ENCODE data around the gene MAPK13. TPM values are rescaled to one million over a fixed set of nuclear protein-coding genes. Genes with fewer than 3 reads are reported as not detected.
"Not testable (repeated sequence)": the region's sequence is repeated elsewhere in the genome, so short reads cannot be mapped to it uniquely, and the experiment has no call there.

Gene MAPK13
- total RNA-seq, result 0.48 to 1.0 TPM (median 0.97 TPM) in 3 replicates
- long read RNA-seq, result 0 reads

GRCh38 chr6:36129941-36130666 lies at the start of gene MAPK13:
Gene MAPK13, plus strand, starts transcription at chr6:36130513. Its CDS starts 70 bp downstream, at chr6:36130583.
- TF ChIP-seq, protein P1, sequence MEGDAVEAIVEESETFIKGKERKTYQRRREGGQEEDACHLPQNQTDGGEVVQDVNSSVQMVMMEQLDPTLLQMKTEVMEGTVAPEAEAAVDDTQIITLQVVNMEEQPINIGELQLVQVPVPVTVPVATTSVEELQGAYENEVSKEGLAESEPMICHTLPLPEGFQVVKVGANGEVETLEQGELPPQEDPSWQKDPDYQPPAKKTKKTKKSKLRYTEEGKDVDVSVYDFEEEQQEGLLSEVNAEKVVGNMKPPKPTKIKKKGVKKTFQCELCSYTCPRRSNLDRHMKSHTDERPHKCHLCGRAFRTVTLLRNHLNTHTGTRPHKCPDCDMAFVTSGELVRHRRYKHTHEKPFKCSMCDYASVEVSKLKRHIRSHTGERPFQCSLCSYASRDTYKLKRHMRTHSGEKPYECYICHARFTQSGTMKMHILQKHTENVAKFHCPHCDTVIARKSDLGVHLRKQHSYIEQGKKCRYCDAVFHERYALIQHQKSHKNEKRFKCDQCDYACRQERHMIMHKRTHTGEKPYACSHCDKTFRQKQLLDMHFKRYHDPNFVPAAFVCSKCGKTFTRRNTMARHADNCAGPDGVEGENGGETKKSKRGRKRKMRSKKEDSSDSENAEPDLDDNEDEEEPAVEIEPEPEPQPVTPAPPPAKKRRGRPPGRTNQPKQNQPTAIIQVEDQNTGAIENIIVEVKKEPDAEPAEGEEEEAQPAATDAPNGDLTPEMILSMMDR (IDR thresholded peaks at IDR 0.05), result no peak
- Mint-ChIP-seq H3K4me1 (ENCODE audit: low read depth) (peaks cover 22% of the 10 kb centered on the region), H3K27ac (ENCODE audit: unreplicated experiment) (no peak within 1 kb of the TSS), H3K36me3 (ENCODE audit: low read depth) (no peaks in the 10 kb centered on the region), H3K27me3 (ENCODE audit: low read depth) (no peaks in the 10 kb centered on the region), H3K4me3 (ENCODE audit: unreplicated experiment) (peak within 1 kb of the TSS; percentile 21), H3K9me3 (ENCODE audit: low read depth) (no peaks in the 10 kb centered on the region)
- DNase-seq (ENCODE audit: low spot score), result no peak

DNA sequence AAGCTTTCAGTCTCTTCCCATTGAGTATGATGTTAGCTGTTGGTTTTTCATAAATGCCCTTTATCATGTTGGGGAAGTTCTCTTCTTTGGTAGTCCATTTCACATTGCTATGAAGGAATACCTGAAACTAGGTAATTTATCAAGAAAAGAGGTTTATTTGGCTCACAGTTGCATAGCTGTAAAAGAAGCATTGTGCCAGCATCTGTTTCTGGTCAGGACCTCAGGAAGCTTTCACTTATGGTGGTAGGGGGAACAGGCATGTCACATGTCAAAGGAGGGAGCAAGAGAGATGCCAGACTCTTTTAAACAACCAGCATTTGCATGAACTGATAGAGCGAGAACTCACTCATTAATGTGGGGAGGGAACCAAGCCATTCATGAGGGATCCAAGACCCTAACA lies 48.0 kb upstream of the MAPK13 start:
- Mint-ChIP-seq H3K27ac (ENCODE audit: unreplicated experiment) (no peak overlapping the region), H3K27me3 (ENCODE audit: low read depth) (no peaks in the 10 kb centered on the region), H3K9me3 (ENCODE audit: low read depth) (peaks cover 29% of the 10 kb centered on the region), H3K4me3 (ENCODE audit: unreplicated experiment) (no peak overlapping the region), H3K4me1 (ENCODE audit: low read depth) (peaks cover 5% of the 10 kb centered on the region), H3K36me3 (ENCODE audit: low read depth) (peaks cover 59% of the 10 kb centered on the region)
- TF ChIP-seq, protein P1 (IDR thresholded peaks at IDR 0.05), result no peak
- DNase-seq (ENCODE audit: low spot score), result no peak

- TF ChIP-seq, protein P1 (IDR thresholded peaks at IDR 0.05), result no peak
- Mint-ChIP-seq H3K27ac (ENCODE audit: unreplicated experiment) (no peak overlapping the region), H3K4me1 (ENCODE audit: low read depth) (peaks cover 5% of the 10 kb centered on the region), H3K27me3 (ENCODE audit: low read depth) (no peaks in the 10 kb centered on the region), H3K4me3 (ENCODE audit: unreplicated experiment) (no peak overlapping the region), H3K36me3 (ENCODE audit: low read depth) (peaks cover 61% of the 10 kb centered on the region), H3K9me3 (ENCODE audit: low read depth) (peaks cover 37% of the 10 kb centered on the region)
- DNase-seq (ENCODE audit: low spot score), result no peak
Observed at GRCh38 chr6:36083446-36083845, 46.9 kb upstream of the MAPK13 start.

DNA sequence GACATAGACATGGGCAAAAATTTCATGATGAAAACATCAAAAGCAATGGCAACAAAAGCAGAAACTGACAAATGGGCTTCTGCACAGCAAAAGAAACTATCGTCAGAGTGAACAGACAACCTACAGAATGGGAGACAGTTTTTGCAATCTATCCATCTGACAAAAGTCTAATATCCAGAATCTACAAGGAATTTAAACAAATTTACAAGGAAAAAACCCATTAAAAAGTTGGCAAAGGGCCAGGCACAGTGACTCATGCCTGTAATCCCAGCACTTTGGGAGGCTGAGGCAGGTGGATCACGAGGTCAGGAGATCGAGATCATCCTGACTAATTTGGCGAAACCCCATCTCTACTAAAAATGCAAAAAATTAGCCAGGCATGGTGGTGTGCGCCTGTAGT lies 42.1 kb upstream of the MAPK13 start:
- H3K4me3 Mint-ChIP-seq (ENCODE audit: unreplicated experiment); H3K4me1 Mint-ChIP-seq (ENCODE audit: low read depth); H3K27me3 Mint-ChIP-seq (ENCODE audit: low read depth); DNase-seq (ENCODE audit: low spot score); H3K27ac Mint-ChIP-seq (ENCODE audit: unreplicated experiment): not testable (repeated sequence)
- H3K9me3 Mint-ChIP-seq (ENCODE audit: low read depth), result peaks cover 22% of the 10 kb centered on the region
- peaks cover 29% of the 10 kb centered on the region for H3K36me3 Mint-ChIP-seq (ENCODE audit: low read depth)

DNA sequence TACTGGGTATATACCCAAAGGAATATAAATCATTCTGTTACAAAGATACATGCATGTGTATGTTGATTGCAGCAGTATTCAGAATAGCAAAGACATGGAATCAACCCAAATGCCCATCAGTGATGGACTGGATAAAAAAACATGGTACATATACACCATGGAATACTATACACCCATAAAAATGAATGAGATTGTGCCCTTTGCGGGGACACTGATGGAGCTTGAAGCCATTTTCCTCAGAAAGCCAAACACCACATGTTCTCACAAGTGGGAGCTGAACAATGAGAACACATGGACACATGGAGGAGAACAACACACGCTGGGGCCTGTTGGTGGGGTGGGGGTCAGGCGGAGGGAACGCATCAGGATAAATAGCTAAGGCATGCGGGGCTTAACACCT lies 41.3 kb upstream of the MAPK13 start:
- Mint-ChIP-seq H3K9me3 (ENCODE audit: low read depth) (peaks cover 22% of the 10 kb centered on the region), H3K27ac (ENCODE audit: unreplicated experiment) (no peak overlapping the region), H3K4me3 (ENCODE audit: unreplicated experiment) (no peak overlapping the region), H3K4me1 (ENCODE audit: low read depth) (peaks cover 5% of the 10 kb centered on the region), H3K36me3 (ENCODE audit: low read depth) (peaks cover 20% of the 10 kb centered on the region), H3K27me3 (ENCODE audit: low read depth) (no peaks in the 10 kb centered on the region)
- TF ChIP-seq, protein P1 (IDR thresholded peaks at IDR 0.05), result no peak
- no peak for DNase-seq (ENCODE audit: low spot score)

GRCh38 chr6:36094238-36094637 lies 36.1 kb upstream of the MAPK13 start:
- TF ChIP-seq, protein P1 (IDR thresholded peaks at IDR 0.05), result no peak
- Mint-ChIP-seq H3K4me1 (ENCODE audit: low read depth) (peaks cover 10% of the 10 kb centered on the region), H3K27me3 (ENCODE audit: low read depth) (no peaks in the 10 kb centered on the region), H3K9me3 (ENCODE audit: low read depth) (no peaks in the 10 kb centered on the region), H3K36me3 (ENCODE audit: low read depth) (peaks cover 2% of the 10 kb centered on the region), H3K27ac (ENCODE audit: unreplicated experiment) (peak overlapping the region; percentile 67), H3K4me3 (ENCODE audit: unreplicated experiment) (no peak overlapping the region)
- DNase-seq (ENCODE audit: low spot score), result no peak

All from chondrocyte (in vitro differentiated cells).